Renal cortical epithelial cell (primary cell): ENCODE measurements around the gene SEC16B. TPM values are rescaled to one million over a fixed set of nuclear protein-coding genes. Genes with fewer than 3 reads are reported as not detected.

Source experiments
- DNase-seq: peaks from one replicate; pipeline ENCODE4 v3.0.0-alpha.2; 2011; ENCODE audit warnings: low read depth
- total RNA-seq: library from RNA; depleted of rRNA; stranded (reverse); fragments of >200 nt; gene quantifications from 2 replicates; pipeline ENCODE4 v1.2.3, GENCODE V29; 2014

SEC16B gene
- total RNA-seq, 1 donor from 2014 or later: 1.2 TPM

- DNase-seq: no peak
Measured at GRCh38 chr1:177944016-177944949, 25.6 kb downstream of the SEC16B start.

DNA sequence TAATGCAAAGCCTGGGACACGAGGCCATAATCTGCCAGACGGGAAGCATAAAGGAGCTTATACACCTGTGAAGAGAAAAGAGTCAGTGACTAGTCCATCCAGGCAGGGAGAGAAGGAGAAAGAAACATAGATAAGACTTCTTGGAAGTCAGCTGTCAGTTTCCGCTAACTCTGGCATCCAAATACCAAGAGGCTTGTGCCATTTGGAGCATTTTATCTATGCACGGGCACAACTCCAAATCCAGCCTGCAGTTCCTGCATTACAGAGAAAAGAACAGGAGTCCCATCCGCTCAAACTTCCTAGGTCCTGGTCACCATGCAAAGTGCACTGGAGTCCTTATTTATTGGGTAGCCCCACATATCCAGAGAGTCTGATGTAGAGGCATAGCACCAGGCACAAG is 27.9 kb downstream of the SEC16B start:
- DNase-seq: no peak

GRCh38 chr1:177940682-177941081 is 29.2 kb downstream of the SEC16B start:
- DNase-seq: no peak

DNA sequence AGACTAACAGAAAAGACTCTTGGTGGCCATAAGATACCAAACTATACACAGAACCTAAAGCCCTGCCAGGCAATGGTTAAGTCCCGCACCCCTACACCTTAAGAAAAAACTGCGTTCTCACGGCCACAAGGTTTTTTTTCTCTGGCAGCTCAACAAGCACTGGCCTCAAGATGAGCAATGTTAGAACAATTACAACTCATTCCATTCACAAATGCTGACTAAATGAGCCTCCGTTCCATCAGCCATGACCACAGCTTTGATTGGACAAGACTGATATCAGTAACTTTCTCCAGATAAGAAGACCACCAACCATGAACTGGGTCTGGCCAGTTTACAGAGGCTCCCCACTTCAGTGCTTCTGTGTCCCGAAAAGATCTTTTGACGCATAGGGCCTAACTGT is 31.9 kb downstream of the SEC16B start:
- DNase-seq: peak; percentile 76

- no peak for DNase-seq
Measured at GRCh38 chr1:177937174-177937770, 32.6 kb downstream of the SEC16B start.

DNA sequence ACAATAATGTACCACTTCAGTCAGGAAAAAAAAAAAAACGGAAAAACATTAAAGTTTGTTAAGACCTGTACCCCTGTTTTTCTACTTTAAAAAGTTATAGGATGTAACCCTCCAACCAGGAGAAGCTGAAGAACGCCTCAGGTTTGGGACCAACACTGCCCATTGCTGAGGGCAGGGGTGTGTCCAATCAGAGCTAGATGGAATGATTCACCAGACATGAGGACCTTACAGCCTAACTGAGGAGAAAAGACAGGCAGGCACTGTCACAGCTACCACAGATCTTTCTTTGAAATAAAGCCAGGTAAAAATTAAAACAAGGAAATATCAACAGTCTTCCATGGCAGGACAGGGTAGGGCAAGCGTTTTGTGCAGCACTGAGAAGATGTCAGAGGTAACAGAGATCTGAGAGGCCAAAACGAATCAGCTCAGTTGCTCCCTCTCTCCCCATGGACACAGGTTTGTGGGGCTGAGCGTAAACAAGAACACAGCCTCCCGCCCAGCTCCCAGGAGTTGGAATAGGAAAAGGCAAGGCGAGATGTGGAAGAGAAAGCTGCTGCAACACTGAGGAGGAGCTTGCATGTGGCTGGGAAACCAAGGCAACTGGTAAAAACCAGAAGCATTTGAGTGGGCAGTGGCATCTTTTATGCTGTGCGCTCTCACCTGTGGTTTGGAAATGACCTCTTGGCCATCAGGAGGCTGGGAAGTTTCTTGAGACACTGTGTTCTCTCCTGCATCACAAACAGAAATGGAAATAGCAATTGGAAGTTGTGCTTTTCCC is 34.0 kb downstream of the SEC16B start:
- no peak for DNase-seq

GRCh38 chr1:177934927-177935326 is 34.9 kb downstream of the SEC16B start:
- DNase-seq: no peak

DNA sequence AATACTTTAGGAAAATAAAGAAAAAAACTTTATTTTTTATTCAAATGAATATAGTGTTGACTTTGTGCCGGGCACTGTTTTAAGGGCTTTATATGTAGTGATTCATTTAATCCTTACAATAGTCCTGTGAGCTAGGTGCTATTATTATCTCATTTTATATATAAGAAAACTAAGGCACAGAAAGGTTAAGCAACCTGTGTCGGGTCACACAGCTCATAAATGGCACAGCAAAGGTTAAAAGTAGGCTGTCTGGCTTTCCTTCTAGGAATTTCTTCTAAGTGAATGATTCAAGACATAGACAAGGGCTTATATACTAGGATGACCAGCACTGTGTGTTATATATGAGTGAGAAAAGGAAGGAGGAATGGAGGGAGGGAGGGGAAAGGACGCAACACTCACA is 35.4 kb downstream of the SEC16B start:
- no peak for DNase-seq

DNA sequence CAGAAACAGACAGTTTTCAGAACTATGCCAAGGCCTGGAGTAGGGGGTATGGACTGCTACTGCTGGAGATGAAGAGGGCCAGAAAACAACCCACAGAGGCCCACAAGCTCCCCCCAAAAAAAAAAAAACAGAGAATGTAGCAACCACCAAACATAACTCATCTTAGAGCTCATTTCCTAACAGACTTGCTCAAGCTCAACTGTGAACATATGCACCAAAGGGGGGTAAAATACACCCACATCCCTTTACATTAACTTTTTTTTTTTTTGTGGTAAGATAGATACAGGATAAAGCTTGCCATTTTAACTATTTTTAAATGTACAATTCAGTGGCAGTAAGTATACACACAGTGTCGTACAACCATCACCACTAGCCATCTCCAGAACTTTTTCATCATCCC is 36.0 kb downstream of the SEC16B start:
- DNase-seq: no peak

DNA sequence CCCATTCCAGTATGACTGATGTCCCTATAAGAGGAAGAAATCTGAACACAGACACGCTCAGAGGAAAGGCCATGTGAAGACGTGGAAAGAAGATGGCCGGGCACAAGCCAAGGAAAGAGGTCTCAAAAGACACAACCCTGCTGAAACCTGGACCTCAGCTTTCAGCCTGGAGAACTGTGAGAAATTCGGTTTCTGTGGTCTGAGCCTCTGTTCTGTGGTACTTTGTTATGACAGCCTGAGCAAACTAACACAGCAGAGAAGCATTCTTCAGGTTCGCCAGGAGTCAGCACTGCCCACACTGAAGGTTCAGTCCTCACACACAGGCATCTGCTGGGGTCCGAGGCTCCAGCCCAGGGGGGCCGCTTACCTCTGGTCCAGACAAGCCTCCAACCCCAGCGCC is 37.7 kb downstream of the SEC16B start:
- DNase-seq: no peak

DNA sequence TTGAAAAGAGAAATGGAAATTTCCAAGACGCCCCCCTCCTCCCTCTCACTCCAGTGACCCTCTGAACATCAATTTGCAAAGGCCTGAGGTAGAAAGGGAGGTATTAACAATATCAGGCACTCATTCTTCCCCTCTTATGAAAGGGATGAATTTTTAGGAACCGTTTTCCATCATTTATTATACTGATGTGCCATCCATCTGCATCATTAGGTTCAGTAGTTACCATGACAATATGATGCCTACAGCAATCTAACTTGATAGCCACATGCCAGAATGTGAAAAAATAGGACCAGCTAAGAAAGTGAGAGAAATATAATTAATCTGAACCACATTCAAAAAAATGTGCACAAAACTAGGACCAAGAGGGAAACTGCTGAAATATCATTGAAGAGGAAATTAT is 40.9 kb downstream of the SEC16B start:
- DNase-seq: no peak

GRCh38 chr1:177928194-177928593 is 41.7 kb downstream of the SEC16B start:
- peak; percentile 22 for DNase-seq

- peak; percentile 91 for DNase-seq
Measured at GRCh38 chr1:177927021-177927596, 42.7 kb downstream of the SEC16B start.

GRCh38 chr1:177926201-177926600 is 43.7 kb downstream of the SEC16B start:
- no peak for DNase-seq

- DNase-seq: no peak
Measured at GRCh38 chr1:177925006-177925405, 44.9 kb downstream of the SEC16B start.

DNA sequence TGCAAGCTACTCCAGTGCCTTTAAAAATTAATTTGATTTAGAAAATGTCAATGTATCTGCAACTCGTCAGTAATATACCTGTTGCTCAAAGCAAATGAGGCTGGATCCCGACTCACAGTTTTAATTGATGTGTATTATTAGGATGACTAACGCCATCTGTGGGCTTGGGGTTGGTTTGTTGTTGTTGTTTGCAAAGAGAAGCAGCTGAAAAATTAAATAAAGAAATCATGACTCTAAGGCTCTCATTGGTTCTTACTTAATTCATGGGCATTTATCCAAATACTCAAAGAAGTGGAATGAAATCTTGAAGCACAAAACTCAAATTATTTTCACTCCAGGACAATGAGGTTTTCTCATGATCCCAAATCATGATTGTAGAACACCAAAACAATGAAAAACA is 46.4 kb downstream of the SEC16B start:
- DNase-seq: no peak

GRCh38 chr1:177922209-177922608 is 47.6 kb downstream of the SEC16B start:
- no peak for DNase-seq

DNA sequence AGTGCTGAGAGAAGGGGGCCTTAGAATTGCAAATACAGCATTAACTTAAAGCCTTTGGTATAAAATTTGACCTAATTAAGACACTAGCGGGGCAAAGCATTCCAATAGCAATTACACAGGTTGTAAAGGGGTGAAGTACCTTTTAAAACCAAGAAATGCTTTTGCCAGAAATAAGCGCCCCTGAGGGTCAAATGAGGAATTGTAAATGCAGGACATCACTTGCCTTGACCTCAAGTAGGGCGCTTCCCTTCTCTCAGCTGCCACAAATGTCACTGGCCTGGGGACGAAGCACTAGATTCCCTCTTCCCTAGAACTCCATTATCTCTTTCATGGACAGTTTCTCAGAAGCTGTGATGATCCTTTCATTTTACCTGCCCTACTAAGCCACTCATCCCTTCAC is 48.3 kb downstream of the SEC16B start:
- DNase-seq: no peak

DNA sequence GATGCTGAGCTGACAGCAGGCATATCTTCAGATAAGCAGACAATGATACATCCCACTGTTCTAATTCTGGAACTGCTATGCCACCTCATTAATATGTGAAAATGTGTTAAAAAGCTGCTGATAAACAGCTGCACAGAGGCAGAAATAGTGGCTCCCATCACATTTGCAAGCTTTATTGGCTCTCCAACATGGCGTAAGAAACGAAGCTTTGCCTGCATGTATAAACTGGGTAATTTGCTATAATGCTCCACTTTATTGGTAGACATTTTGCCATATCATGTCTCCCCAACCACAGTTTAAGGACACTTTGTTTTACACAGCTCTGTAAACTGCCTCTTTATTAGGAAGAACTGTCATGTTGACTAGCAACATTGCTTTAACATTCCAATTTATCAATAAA is 49.8 kb downstream of the SEC16B start:
- DNase-seq: no peak

GRCh38 chr1:177915641-177916040 is 54.2 kb downstream of the SEC16B start:
- no peak for DNase-seq

DNA sequence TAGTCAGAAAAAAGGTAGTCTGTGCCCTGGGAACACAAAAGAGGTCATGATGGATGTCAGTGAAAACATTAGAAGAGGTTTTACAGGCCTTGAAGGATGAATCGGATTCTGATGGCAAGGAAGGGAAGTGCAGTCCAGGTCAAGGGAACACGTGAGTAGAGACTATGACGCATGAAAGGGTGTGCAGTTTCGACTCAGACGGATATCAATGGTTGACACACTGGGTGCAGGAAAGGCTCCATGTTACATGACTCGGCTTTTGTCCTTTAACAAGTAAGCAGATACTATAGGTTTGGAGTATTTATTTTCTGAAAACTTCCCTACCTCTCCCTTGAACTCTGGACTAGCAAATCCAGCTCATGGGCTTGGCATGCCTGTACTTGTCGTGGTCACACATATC is 55.3 kb downstream of the SEC16B start:
- DNase-seq: peak; percentile 23
